Heart left ventricle (tissue), 16 donors: Measurements from ENCODE around the gene GNB5. TPM values are rescaled to one million over a fixed set of nuclear protein-coding genes. Genes with fewer than 3 reads are reported as not detected.
A peak's percentile ranks its signal among the peaks of the same experiment; 100 is the strongest.
"Not testable (repeated sequence)": the region's sequence is repeated elsewhere in the genome, so short reads cannot be mapped to it uniquely, and the experiment has no call there.

Source experiments
- ATAC-seq, 4 donors: fragments of 200-7000 bp; cut with Tn5 transposase; one replicate each; pipeline ENCODE4 v1.9.1; 2020 to 2022; ENCODE audit warnings: moderate library complexity in 4 of 4, mild to moderate bottlenecking in 3 of 4, moderate number of reproducible peaks in 1 of 4
- DNase-seq, 5 donors: peaks; one replicate each; pipeline ENCODE4 v3.0.0-alpha.2; 2020
- H3K27ac ChIP-seq, 12 donors: fragments of 200-600 bp; sonication (generic) in 4 of 12; one replicate each; pipeline versions ENCODE4 v1.5.0 to v1.8.0; 2016 to 2022; ENCODE audit warnings: mild to moderate bottlenecking in 2 of 12
- H3K27me3 ChIP-seq, 9 donors: fragments of 200-600 bp; sonication (generic) in 2 of 9; one replicate each; pipeline versions ENCODE4 v1.5.1 to v1.8.0; 2016 to 2022; ENCODE audit warnings: mild to moderate bottlenecking in 3 of 9
- H3K36me3 ChIP-seq, 9 donors: fragments of 200-600 bp; sonication (generic) in 2 of 9; one replicate each; pipeline versions ENCODE4 v1.5.0 to v1.8.0; 2018 to 2022; ENCODE audit warnings: mild to moderate bottlenecking in 2 of 9
- H3K4me1 ChIP-seq, 12 donors: fragments of 200-600 bp; sonication (generic) in 4 of 12; one replicate each; pipeline versions ENCODE4 v1.5.0 to v1.8.0; 2016 to 2022; ENCODE audit warnings: mild to moderate bottlenecking in 3 of 12
- H3K4me3 ChIP-seq, 12 donors: fragments of 200-600 bp; sonication (generic) in 4 of 12; one replicate each; pipeline versions ENCODE4 v1.5.0 to v1.8.0; 2017 to 2022; ENCODE audit warnings: mild to moderate bottlenecking in 9 of 12, moderate library complexity in 4 of 12
- H3K9me3 ChIP-seq, 12 donors: fragments of 200-600 bp; sonication (generic) in 4 of 12; one replicate each; pipeline versions ENCODE4 v1.5.0 to v1.8.0; 2016 to 2022; ENCODE audit warnings: mild to moderate bottlenecking in 1 of 12
- CTCF ChIP-seq, 12 donors: fragments of 200-600 bp; sonication (generic) in 4 of 12; IDR thresholded peaks; one replicate each; pipeline versions ENCODE4 v1.5.0 to v1.8.0; 2018 to 2022; ENCODE audit warnings: antibody characterized with exemption in 12 of 12, mild to moderate bottlenecking in 5 of 12
- POLR2A ChIP-seq, 2 donors: fragments of 450-650 bp; IDR thresholded peaks; one replicate each; pipeline ENCODE4 v1.6.1; 2017; ENCODE audit warnings: antibody characterized with exemption in 2 of 2, mild to moderate bottlenecking in 2 of 2, moderate library complexity in 2 of 2
- WGBS, 4 donors: extraction: QIAGEN DNeasy Blood & Tissue Kit in 2 of 4; methylation state at CpG; one replicate each; pipeline versions ENCODE4 v1.1.5 to v1.1.7; 2013 to 2018; 5-methylcytosine and 5-hydroxymethylcytosine counted together
- intact Hi-C, 10 donors: fragments of 100-400 bp; cut with DNase I; formaldehyde crosslinking; loops; one replicate each; pipeline versions ENCODE4 v1.11.1 to v1.14.2; 2022
- polyA plus RNA-seq, 2 donors: library from polyadenylated mRNA; stranded (reverse); fragments of 200-250 nt; gene quantifications; one replicate each; pipeline ENCODE4 v1.2.3, GENCODE V29; 2013
- total RNA-seq, 9 donors: library from RNA; depleted of rRNA in 2 of 9; stranded (reverse); fragments of >200 nt in 2 of 9; fragmentation: NEBNext Ultra II Directional in 3 of 9; extraction: Animal tissue kit (Norgen Biotek cat#: 25700) in 3 of 9; gene quantifications; one replicate each; pipeline versions ENCODE4 v1.1.0 to v1.2.4, GENCODE V29; 2016 to 2023
- donor health status: ischemic (EF 13 %, LVEDD 7.1; RV severe dilation, severe dysfunction).
- donor health status: healthy with polysubstance abuse.
- donor health status: DM: no; HTN: yes; CAD: no.
- donor health status: DM: no; HTN: no; CAD: no.
- donor health status: ischemic (EF 25% LVEDD 6.9; RV normal size, moderate dysfunction).
- donor health status: ischemic (EF 25% LVEDD 5.7; RV mildly dilated, moderate dysfunction).
- donor health status: healthy.
- donor health status: DM: yes; HTN: yes; CAD: no.
- donor health status: ischemic (EF 35%, LVEDD 5.7; RV mildly dilated, moderate dysfunction).
- donor health status: nonischemic (EF 11% LVEDD 7.7; RV severe dilation, severe dysfunction).
- donor health status: DM: yes; HTN: yes; CAD: no.
- donor health status: PGD.
- donor health status: ischemic (EF 29% LVEDD 5.4; RV normal size, mild dysfunction).
- donor health status: nonischemic (EF 23%, LVEDD 6.1; RV moderate dilation, normal function).

GNB5 gene
- total and polyA plus RNA-seq, 11 donors = 4.2 to 12.4 (median 7.7) TPM

GRCh38 chr15:52097180-52097579 is 94.0 kb downstream of the GNB5 start:
- intact Hi-C loops = no loop called here
- TF ChIP-seq CTCF (IDR thresholded peaks at IDR 0.05) = no peak
- TF ChIP-seq POLR2A (IDR thresholded peaks at IDR 0.05) = no peak
- Histone ChIP-seq H3K27me3 (no peaks in the 10 kb centered on the region), H3K36me3 (no peaks in the 10 kb centered on the region), H3K9me3 (no peaks in the 10 kb centered on the region), H3K4me1 (peaks cover 0 to 30% (median 11%) of the 10 kb centered on the region in 12 donors), H3K27ac (no peak overlapping the region), H3K4me3 (no peak overlapping the region)
- no peak for DNase-seq
- ATAC-seq = no peak

- intact Hi-C loops, H3K4me3 ChIP-seq, H3K36me3 ChIP-seq, ATAC-seq, H3K27me3 ChIP-seq, DNase-seq, H3K27ac ChIP-seq, H3K9me3 ChIP-seq: not testable (repeated sequence)
- peaks cover 0 to 30% (median 11%) of the 10 kb centered on the region in 12 donors for H3K4me1 ChIP-seq
- 95 to 97% (median 96%) methylated on average over 9 of the region's 9 CpGs for WGBS, 4 donors
Measured at GRCh38 chr15:52096536-52096935, 94.7 kb downstream of the GNB5 start.

GRCh38 chr15:52095597-52096262 is 95.5 kb downstream of the GNB5 start:
- ATAC-seq = no peak
- TF ChIP-seq POLR2A (IDR thresholded peaks at IDR 0.05) (no peak), CTCF (IDR thresholded peaks at IDR 0.05) (no peak)

GRCh38 chr15:52094811-52095584 is 96.2 kb downstream of the GNB5 start:
- no peak for ATAC-seq
- H3K27ac ChIP-seq = peak overlapping the region in 1 of 12 donors; percentile 0
- H3K27me3 ChIP-seq = no peaks in the 10 kb centered on the region
- WGBS, 4 donors = 91 to 94% (median 93%) methylated on average over 12 of the region's 12 CpGs
- no peak for TF ChIP-seq POLR2A (IDR thresholded peaks at IDR 0.05)
- TF ChIP-seq CTCF (IDR thresholded peaks at IDR 0.05) = no peak
- intact Hi-C loops = no loop called here
- no peak overlapping the region for H3K4me3 ChIP-seq
- H3K36me3 ChIP-seq = no peaks in the 10 kb centered on the region
- no peak for DNase-seq
- peaks cover 0 to 30% (median 11%) of the 10 kb centered on the region in 12 donors for H3K4me1 ChIP-seq
- peaks cover 0 to 13% (median 5%) of the 10 kb centered on the region in 12 donors for H3K9me3 ChIP-seq

More at GRCh38 chr15:52095597-52096262, 95.5 kb downstream of the GNB5 start:
- no peaks in the 10 kb centered on the region for H3K36me3 ChIP-seq
- DNase-seq = no peak
- H3K9me3 ChIP-seq = peaks cover 0 to 5% (median 0%) of the 10 kb centered on the region in 12 donors
- H3K4me1 ChIP-seq = peaks cover 0 to 30% (median 11%) of the 10 kb centered on the region in 12 donors
- no peak overlapping the region for H3K4me3 ChIP-seq
- 72 to 83% (median 80%) methylated on average over 4 of the region's 4 CpGs for WGBS, 4 donors
- no peak overlapping the region for H3K27ac ChIP-seq
- H3K27me3 ChIP-seq = no peaks in the 10 kb centered on the region
- intact Hi-C loops = no loop called here
